ENCODE measurements around the gene ZNF274.
"Not testable (repeated sequence)": the region's sequence is repeated elsewhere in the genome, so short reads cannot be mapped to it uniquely, and the experiment has no call there.

ZNF274 gene

GRCh38 chr19:58212336-58213074, 29.6 kb downstream of the ZNF274 start:
- DNase-seq (ENCODE audit: low read depth in 2 of 3, low spot score in 1 of 3), result no peak

- DNase-seq (ENCODE audit: low read depth in 2 of 3, low spot score in 1 of 3), result no peak
These were observed 30.2 kb downstream of the ZNF274 start for GRCh38 chr19:58213075-58213369.

GRCh38 chr19:58217069-58217481, 34.2 kb downstream of the ZNF274 start:
- DNase-seq (ENCODE audit: low read depth in 2 of 3, low spot score in 1 of 3), result no peak

GRCh38 chr19:58217607-58218391, 34.9 kb downstream of the ZNF274 start:
- no peak for DNase-seq (ENCODE audit: low read depth in 2 of 3, low spot score in 1 of 3)

- DNase-seq (ENCODE audit: low read depth in 2 of 3, low spot score in 1 of 3), result peak; percentile 11 to 28 (median 26)
These were observed 36.0 kb downstream of the ZNF274 start for GRCh38 chr19:58218899-58219298.

GRCh38 chr19:58227964-58228584, 45.2 kb downstream of the ZNF274 start:
- DNase-seq (ENCODE audit: low read depth in 2 of 3, low spot score in 1 of 3), result peak in 1 of 3 donors; percentile 1

- peak; percentile 52 to 73 (median 53) for DNase-seq (ENCODE audit: low read depth in 2 of 3, low spot score in 1 of 3)
These were observed 45.9 kb downstream of the ZNF274 start, which contains the start of gene ZNF544 for GRCh38 chr19:58228585-58229254. ZNF544 (plus strand) TSS chr19:58228914; CDS start chr19:58244024, 15,110 bp downstream.

- DNase-seq (ENCODE audit: low read depth in 2 of 3, low spot score in 1 of 3), result peak in 2 of 3 donors; percentile 8 to 10
These were observed 46.4 kb downstream of the ZNF274 start for GRCh38 chr19:58229255-58229639.

- no peak for DNase-seq (ENCODE audit: low read depth in 2 of 3, low spot score in 1 of 3)
These were observed 54.5 kb downstream of the ZNF274 start for GRCh38 chr19:58237324-58237723.

GRCh38 chr19:58243351-58243750, 60.5 kb downstream of the ZNF274 start:
- no peak for DNase-seq (ENCODE audit: low read depth in 2 of 3, low spot score in 1 of 3)

GRCh38 chr19:58248886-58249285, 66.0 kb downstream of the ZNF274 start:
- DNase-seq (ENCODE audit: low read depth in 2 of 3, low spot score in 1 of 3), result no peak

GRCh38 chr19:58252102-58252685, 69.3 kb downstream of the ZNF274 start:
- no peak for DNase-seq (ENCODE audit: low read depth in 2 of 3, low spot score in 1 of 3)

- not testable (repeated sequence) for DNase-seq (ENCODE audit: low read depth in 2 of 3, low spot score in 1 of 3)
These were observed 75.4 kb downstream of the ZNF274 start for GRCh38 chr19:58258259-58258658.

- no peak for DNase-seq (ENCODE audit: low read depth in 2 of 3, low spot score in 1 of 3)
These were observed 78.7 kb downstream of the ZNF274 start for GRCh38 chr19:58261600-58261967.

GRCh38 chr19:58261968-58262921, 79.4 kb downstream of the ZNF274 start:
- no peak for DNase-seq (ENCODE audit: low read depth in 2 of 3, low spot score in 1 of 3)

- no peak for DNase-seq (ENCODE audit: low read depth in 2 of 3, low spot score in 1 of 3)
These were observed 80.0 kb downstream of the ZNF274 start for GRCh38 chr19:58262922-58263296.
